Measurements from ENCODE around the gene ATCAY.

Gene ATCAY

DNA sequence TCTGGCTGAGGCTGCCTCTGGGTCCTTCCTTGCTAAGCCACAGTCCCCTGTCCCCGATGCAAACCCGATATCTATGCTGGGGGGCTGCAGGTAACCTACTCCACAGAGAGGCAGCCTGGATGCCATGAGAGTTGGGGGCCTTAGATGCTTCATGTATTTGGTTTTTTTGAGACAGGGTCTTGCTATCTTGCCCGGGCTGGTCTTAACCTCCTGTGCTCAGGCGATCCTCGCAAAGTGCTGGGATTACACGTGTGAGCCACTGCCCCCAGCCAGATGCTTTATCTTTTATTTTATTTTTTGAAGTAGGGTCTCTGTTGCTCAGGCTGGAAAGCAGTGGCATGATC lies 1.5 kb downstream of the ATCAY start:
- no peak for TF ChIP-seq USF1 (IDR thresholded peaks at IDR 0.05)
- TF ChIP-seq EP300 (IDR thresholded peaks at IDR 0.05; ENCODE audit: borderline replicate concordance) = no peak
- no peak for TF ChIP-seq REST (IDR thresholded peaks at IDR 0.05; ENCODE audit: low read depth)
- TF ChIP-seq CEBPB (IDR thresholded peaks at IDR 0.05) = no peak
- TF ChIP-seq EGR1 (IDR thresholded peaks at IDR 0.05) = no peak
- no peak for TF ChIP-seq ZBTB7A (IDR thresholded peaks at IDR 0.05; ENCODE audit: low read depth)
- no peak for TF ChIP-seq TEAD4 (IDR thresholded peaks at IDR 0.05)
- TF ChIP-seq YY1 (IDR thresholded peaks at IDR 0.05; ENCODE audit: low read depth) = no peak
- TF ChIP-seq TAF1 (IDR thresholded peaks at IDR 0.05; ENCODE audit: low read depth) = no peak

GRCh38 chr19:3890591-3890990 lies 10.1 kb downstream of the ATCAY start:
- no peak for TF ChIP-seq EP300 (IDR thresholded peaks at IDR 0.05; ENCODE audit: borderline replicate concordance)
- TF ChIP-seq TAF1 (IDR thresholded peaks at IDR 0.05; ENCODE audit: low read depth) = no peak
- no peak for TF ChIP-seq CEBPB (IDR thresholded peaks at IDR 0.05)
- TF ChIP-seq, protein P1, sequence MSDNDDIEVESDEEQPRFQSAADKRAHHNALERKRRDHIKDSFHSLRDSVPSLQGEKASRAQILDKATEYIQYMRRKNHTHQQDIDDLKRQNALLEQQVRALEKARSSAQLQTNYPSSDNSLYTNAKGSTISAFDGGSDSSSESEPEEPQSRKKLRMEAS (IDR thresholded peaks at IDR 0.05) = no peak
- no peak for TF ChIP-seq EGR1 (IDR thresholded peaks at IDR 0.05)
- TF ChIP-seq YY1 (IDR thresholded peaks at IDR 0.05; ENCODE audit: low read depth) = no peak
- no peak for TF ChIP-seq FOXM1 (IDR thresholded peaks at IDR 0.05; ENCODE audit: borderline replicate concordance, low read depth)
- no peak for TF ChIP-seq RAD21 (IDR thresholded peaks at IDR 0.05; ENCODE audit: low read depth)
- no peak for TF ChIP-seq NFIC (IDR thresholded peaks at IDR 0.05)

DNA sequence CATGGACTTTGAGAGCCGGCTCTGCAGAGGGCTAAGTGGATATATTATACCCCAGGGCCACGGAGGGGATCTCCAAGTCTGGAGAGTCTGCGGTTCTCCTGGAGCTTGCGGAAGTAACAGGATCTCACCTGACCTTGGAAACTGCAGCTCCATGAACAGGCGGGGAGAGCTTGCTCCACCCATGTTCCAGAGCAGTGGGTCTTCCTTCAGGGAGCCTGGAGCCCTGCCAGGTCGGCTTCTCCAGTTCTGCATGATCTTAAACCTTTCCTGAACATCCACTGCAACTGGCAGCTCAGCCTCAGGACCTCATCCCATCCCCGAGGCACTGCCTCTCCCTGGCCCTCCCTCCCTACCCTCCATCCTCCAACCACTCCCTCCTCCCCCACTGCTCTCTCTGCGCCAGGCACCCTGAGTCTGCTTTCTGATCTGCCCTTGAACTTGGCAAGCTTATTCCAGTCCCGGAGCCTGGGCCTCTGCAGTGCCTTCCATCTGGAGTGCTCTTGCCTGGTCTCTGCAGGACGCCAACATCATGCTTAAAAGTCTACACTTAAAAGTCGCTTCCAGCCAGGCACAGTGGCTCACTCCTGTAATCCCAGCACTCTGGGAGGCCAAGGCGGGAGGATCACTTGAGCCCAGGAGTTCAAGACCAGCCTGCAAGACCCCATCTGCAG lies 13.2 kb downstream of the ATCAY start:
- TF ChIP-seq TEAD4 (IDR thresholded peaks at IDR 0.05) (no peak), YY1 (IDR thresholded peaks at IDR 0.05; ENCODE audit: low read depth) (no peak), CREB1 (IDR thresholded peaks at IDR 0.05; ENCODE audit: low read depth) (no peak), USF1 (IDR thresholded peaks at IDR 0.05) (no peak), RAD21 (IDR thresholded peaks at IDR 0.05; ENCODE audit: low read depth) (no peak), REST (IDR thresholded peaks at IDR 0.05; ENCODE audit: low read depth) (no peak), EGR1 (IDR thresholded peaks at IDR 0.05) (no peak), EP300 (IDR thresholded peaks at IDR 0.05; ENCODE audit: borderline replicate concordance) (no peak), CEBPB (IDR thresholded peaks at IDR 0.05) (no peak), ZBTB7A (IDR thresholded peaks at IDR 0.05; ENCODE audit: low read depth) (no peak), FOXM1 (IDR thresholded peaks at IDR 0.05; ENCODE audit: borderline replicate concordance, low read depth) (no peak), TCF12 (IDR thresholded peaks at IDR 0.05; ENCODE audit: low read depth) (no peak), TAF1 (IDR thresholded peaks at IDR 0.05; ENCODE audit: low read depth) (no peak)
- TF ChIP-seq, protein P1 (IDR thresholded peaks at IDR 0.05) = no peak

GRCh38 chr19:3895788-3896187 lies 15.3 kb downstream of the ATCAY start:
- no peak for TF ChIP-seq ZBTB7A (IDR thresholded peaks at IDR 0.05; ENCODE audit: low read depth)
- TF ChIP-seq NFIC (IDR thresholded peaks at IDR 0.05) = no peak
- TF ChIP-seq FOXM1 (IDR thresholded peaks at IDR 0.05; ENCODE audit: borderline replicate concordance, low read depth) = no peak
- no peak for TF ChIP-seq EP300 (IDR thresholded peaks at IDR 0.05; ENCODE audit: borderline replicate concordance)
- no peak for TF ChIP-seq TCF12 (IDR thresholded peaks at IDR 0.05; ENCODE audit: low read depth)
- no peak for TF ChIP-seq EGR1 (IDR thresholded peaks at IDR 0.05)
- TF ChIP-seq CREB1 (IDR thresholded peaks at IDR 0.05; ENCODE audit: low read depth) = no peak
- TF ChIP-seq, protein P1 (IDR thresholded peaks at IDR 0.05) = no peak
- no peak for TF ChIP-seq RAD21 (IDR thresholded peaks at IDR 0.05; ENCODE audit: low read depth)
- TF ChIP-seq CEBPB (IDR thresholded peaks at IDR 0.05) = no peak
- no peak for TF ChIP-seq YY1 (IDR thresholded peaks at IDR 0.05; ENCODE audit: low read depth)
- no peak for TF ChIP-seq REST (IDR thresholded peaks at IDR 0.05; ENCODE audit: low read depth)
- no peak for TF ChIP-seq TAF1 (IDR thresholded peaks at IDR 0.05; ENCODE audit: low read depth)
- no peak for TF ChIP-seq USF1 (IDR thresholded peaks at IDR 0.05)
